ENCODE measurements around the gene CEMP1. TPM values are rescaled to one million over a fixed set of nuclear protein-coding genes. Genes with fewer than 3 reads are reported as not detected.
A peak's percentile ranks its signal among the peaks of the same experiment; 100 is the strongest.

The CEMP1 gene
- total RNA-seq, 1 donor from 2014 or later: 1.4 TPM

DNA sequence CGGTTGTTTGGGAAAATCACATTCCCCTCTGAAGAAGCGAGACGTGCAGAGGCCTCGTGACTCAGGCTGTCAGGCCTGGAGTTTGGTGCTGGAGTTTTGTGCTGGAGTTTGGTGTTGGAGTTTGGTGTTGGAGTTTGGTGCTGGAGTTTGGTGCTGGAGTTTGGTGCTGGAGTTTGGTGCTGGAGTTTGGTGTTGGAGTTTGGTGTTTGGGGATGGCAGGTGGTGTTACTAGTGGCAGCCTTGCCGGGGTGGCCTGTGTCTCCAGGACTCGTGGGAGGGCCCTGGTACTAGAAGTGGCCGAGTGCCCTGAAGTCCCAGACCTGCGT is 43.7 kb downstream of the CEMP1 start:
- DNase-seq (no peak), ATAC-seq (no peak)
- H3K9me3 ChIP-seq: no peaks in the 10 kb centered on the region
- intact Hi-C loops (cut with DNase I): no loop called here
- peaks cover 54% of the 10 kb centered on the region for H3K4me1 ChIP-seq
- no peaks in the 10 kb centered on the region for H3K27me3 ChIP-seq (ENCODE audit: low read depth)
- H3K36me3 ChIP-seq: no peaks in the 10 kb centered on the region
- H3K27ac ChIP-seq: no peak overlapping the region
- TF ChIP-seq, protein P1, sequence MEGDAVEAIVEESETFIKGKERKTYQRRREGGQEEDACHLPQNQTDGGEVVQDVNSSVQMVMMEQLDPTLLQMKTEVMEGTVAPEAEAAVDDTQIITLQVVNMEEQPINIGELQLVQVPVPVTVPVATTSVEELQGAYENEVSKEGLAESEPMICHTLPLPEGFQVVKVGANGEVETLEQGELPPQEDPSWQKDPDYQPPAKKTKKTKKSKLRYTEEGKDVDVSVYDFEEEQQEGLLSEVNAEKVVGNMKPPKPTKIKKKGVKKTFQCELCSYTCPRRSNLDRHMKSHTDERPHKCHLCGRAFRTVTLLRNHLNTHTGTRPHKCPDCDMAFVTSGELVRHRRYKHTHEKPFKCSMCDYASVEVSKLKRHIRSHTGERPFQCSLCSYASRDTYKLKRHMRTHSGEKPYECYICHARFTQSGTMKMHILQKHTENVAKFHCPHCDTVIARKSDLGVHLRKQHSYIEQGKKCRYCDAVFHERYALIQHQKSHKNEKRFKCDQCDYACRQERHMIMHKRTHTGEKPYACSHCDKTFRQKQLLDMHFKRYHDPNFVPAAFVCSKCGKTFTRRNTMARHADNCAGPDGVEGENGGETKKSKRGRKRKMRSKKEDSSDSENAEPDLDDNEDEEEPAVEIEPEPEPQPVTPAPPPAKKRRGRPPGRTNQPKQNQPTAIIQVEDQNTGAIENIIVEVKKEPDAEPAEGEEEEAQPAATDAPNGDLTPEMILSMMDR (IDR thresholded peaks at IDR 0.05): no peak
- no peak overlapping the region for H3K4me3 ChIP-seq

DNA sequence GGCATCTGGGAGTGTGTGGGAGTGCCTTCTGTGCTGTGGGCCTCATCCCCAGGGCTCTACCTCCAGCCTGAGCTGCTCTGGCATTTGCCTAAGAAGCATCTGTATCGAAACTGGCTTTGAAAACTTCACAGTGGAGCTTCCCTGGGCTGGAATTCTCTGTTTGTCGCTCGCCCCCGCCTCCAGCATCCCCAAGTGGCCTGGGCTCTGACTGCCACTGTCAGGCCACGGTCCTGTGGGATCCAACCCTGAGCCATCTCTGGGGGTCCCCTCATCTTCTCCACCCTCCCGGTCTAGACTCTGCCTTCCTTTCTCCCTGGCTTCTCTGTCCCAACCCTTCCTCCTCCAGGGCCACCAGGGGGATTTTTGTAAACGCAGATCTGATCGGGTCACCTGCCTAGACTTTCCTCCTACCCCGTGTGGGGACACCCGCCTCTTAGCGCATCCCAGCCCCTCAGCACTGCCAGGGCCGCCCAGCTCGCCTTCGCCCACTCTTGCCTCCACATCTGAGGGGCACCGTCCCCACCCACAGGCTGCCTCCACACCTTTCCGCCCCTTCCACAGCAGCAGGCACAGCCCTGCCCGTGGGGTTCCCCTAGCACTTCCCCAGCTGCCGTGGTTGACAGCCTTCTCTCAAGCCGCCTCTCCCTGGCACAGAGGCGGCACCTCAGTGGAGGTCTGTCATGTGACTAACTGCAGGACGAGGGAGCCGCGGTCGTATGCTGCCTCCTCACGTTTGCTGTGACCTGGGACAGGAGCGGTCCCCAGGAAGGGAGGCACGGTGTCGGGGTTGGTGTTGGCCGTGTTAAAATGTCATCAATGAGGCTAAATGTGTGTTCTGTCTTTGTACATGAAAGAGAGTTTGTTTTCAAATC is 44.3 kb downstream of the CEMP1 start:
- peak; percentile 81 to 84 for ATAC-seq
- peak overlapping the region; percentile 47 for H3K27ac ChIP-seq
- no peaks in the 10 kb centered on the region for H3K27me3 ChIP-seq (ENCODE audit: low read depth)
- no peaks in the 10 kb centered on the region for H3K36me3 ChIP-seq
- H3K4me3 ChIP-seq: no peak overlapping the region
- intact Hi-C loops (cut with DNase I): no loop called here
- peaks cover 60% of the 10 kb centered on the region for H3K4me1 ChIP-seq
- no peaks in the 10 kb centered on the region for H3K9me3 ChIP-seq
- TF ChIP-seq, protein P1 (IDR thresholded peaks at IDR 0.05): peak; percentile 27
- DNase-seq: peak; percentile 85

DNA sequence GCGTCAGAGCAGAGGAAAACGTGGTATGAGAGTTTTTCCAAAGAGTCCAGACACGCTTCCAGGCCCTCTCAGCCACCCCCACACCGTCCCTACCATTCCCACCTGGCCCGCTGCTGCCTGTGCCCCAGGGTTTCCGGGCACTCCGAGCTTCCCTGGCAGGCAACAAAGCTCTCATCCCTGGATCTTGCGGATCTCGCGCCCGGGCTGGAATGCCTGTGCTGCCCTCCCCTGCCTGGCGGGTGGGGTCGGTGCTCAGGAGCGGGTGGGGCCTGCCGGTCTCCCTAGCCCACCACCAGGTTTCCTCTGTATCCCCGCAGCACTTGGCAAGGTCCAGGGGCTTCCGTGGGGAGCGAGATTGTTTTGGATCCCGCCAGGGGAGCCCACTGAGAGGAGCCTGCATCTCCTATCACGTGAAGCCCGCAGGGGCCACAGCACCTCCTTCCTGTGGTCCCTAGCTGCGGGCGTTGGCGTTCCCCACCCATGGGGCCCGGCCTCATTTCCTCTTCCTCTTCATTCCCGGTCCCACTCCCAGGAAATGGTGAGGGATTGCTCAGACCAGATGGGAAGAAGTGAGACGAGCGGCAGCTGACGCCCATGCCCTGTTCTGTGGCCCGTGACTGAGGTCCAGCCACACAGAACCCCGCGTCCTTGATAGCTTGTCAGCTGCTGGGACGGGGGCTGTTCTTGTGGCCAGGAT is 45.2 kb downstream of the CEMP1 start:
- Histone ChIP-seq H3K27ac (peak overlapping the region; percentile 47), H3K4me1 (peaks cover 67% of the 10 kb centered on the region), H3K36me3 (no peaks in the 10 kb centered on the region), H3K4me3 (no peak overlapping the region), H3K9me3 (no peaks in the 10 kb centered on the region), H3K27me3 (ENCODE audit: low read depth) (no peaks in the 10 kb centered on the region)
- no peak for ATAC-seq
- DNase-seq: peak; percentile 47
- TF ChIP-seq, protein P1 (IDR thresholded peaks at IDR 0.05): no peak
- intact Hi-C loops (cut with DNase I): no loop called here

DNA sequence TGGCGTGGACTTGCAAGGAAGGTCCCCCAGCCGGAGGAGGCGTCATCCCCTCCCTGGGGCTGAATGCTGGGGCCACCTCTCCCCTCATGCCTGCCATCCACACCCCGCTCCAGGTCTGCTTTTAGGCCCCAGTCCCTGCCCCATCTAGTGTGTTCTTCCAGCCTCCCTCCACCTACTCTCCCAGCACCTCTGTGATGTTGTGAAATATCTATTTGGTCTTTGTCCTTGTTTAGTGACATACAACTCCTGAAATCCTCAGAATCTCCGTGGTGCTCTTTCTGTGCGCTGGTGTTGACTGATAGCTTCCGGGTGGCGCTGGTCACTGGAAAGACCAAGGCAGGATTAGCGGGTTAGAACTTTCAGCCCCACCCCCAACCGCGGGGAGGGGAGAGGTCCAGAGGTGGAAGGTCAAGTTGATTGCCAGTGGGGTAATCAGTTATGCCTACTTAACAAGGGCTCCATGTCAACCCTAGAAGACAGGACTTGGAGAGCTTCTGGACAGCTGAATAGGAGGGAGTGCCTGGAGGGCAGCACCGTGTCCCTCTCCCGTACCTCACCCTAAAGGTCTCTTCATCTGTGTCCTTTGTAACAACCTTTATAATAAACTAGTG is 46.2 kb downstream of the CEMP1 start:
- Histone ChIP-seq H3K27ac (peak overlapping the region; percentile 47), H3K27me3 (ENCODE audit: low read depth) (no peaks in the 10 kb centered on the region), H3K36me3 (no peaks in the 10 kb centered on the region), H3K9me3 (no peaks in the 10 kb centered on the region), H3K4me3 (no peak overlapping the region), H3K4me1 (peaks cover 71% of the 10 kb centered on the region)
- TF ChIP-seq, protein P1 (IDR thresholded peaks at IDR 0.05): no peak
- DNase-seq (no peak), ATAC-seq (no peak)
- intact Hi-C loops (cut with DNase I): no loop called here

DNA sequence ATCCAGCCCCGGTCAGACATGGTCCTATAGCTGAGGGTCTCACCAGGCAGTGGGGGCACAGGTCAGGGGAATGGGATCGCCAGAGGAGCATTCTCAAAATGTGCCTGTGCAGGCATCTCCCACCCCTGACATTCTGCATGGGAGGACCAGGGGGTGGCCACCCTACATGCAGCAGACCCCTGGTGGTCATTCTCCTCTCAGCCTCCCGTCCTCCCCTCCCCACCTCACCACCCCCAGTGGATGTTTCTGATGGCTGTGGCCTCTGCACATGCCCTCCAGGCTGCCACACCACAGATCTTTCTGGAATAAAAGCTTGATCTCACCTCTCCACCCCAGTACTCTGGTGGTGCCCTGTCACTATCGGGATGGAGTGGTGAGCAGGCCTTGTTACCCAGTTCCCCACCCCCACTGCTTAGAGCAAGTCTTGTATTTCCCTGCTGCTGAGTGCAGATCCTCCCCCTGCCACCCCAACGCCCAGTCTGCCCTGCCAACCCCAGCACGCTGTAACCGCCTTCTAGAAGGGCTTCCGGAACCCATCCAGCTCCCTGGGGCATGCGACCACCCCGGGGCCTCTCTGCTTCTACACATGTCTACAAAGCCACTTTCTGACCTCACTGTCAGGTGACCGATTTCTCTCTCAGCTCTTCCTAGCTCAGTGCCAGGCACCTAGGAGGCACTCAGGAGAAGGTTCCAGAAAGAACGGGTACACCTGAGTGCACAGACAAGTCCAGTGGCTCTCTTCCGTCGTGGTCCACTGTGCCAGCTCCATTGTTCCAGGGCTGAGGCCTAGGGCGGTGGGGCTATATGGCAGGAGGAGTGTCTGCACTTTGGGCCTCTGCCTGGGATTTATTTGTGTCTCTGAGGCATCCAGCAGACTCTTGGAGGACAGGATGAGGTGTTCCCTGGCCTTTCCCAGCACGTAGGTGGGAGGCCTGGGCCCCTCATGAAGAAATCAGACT is 47.0 kb downstream of the CEMP1 start:
- Histone ChIP-seq H3K4me3 (no peak overlapping the region), H3K4me1 (peaks cover 71% of the 10 kb centered on the region), H3K27ac (no peak overlapping the region), H3K36me3 (no peaks in the 10 kb centered on the region), H3K27me3 (ENCODE audit: low read depth) (no peaks in the 10 kb centered on the region), H3K9me3 (no peaks in the 10 kb centered on the region)
- intact Hi-C loops (cut with DNase I): no loop called here
- DNase-seq (no peak), ATAC-seq (no peak)
- TF ChIP-seq, protein P1 (IDR thresholded peaks at IDR 0.05): no peak
